Measurements from ENCODE around the gene DHRS2.

DHRS2 gene

DNA sequence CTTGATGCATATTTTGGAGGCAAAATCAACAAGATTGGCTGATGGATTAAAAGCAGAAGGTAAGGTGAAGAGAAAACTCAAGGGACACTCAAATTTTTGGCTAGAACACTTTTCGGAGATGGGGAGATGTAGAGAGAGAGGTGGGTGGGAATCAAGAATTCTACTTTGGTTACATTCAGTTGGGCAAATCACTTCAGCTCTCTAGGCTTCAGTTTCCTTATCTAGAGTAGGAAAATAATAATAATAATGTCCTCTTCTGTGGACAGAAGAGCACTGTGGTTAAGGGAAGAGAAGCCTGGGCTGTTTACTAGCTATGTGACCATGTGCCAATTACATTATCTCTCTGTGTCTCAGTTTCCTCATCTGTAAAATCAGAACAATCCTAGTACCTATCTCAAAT is 23.4 kb upstream of the DHRS2 start:
- Histone ChIP-seq H3K27ac (ENCODE audit: low read length) (no peak overlapping the region), H3K4me1 (ENCODE audit: control insufficient read depth, insufficient read depth, low read length) (no peaks in the 10 kb centered on the region), H3K9ac (ENCODE audit: low read length in 2 of 2) (no peak overlapping the region), H3K27me3 (ENCODE audit: control insufficient read depth in 1 of 2, insufficient read depth in 2 of 2, low read length in 2 of 2) (peaks cover 0 to 11% of the 10 kb centered on the region in 2 donors), H3K36me3 (ENCODE audit: control insufficient read depth in 2 of 2, insufficient read depth in 2 of 2, low read length in 2 of 2) (no peaks in the 10 kb centered on the region), H3K4me3 (ENCODE audit: low read length in 2 of 2) (no peak overlapping the region), H3K9me3 (ENCODE audit: control insufficient read depth in 2 of 2, low read length in 2 of 2) (no peaks in the 10 kb centered on the region)

DNA sequence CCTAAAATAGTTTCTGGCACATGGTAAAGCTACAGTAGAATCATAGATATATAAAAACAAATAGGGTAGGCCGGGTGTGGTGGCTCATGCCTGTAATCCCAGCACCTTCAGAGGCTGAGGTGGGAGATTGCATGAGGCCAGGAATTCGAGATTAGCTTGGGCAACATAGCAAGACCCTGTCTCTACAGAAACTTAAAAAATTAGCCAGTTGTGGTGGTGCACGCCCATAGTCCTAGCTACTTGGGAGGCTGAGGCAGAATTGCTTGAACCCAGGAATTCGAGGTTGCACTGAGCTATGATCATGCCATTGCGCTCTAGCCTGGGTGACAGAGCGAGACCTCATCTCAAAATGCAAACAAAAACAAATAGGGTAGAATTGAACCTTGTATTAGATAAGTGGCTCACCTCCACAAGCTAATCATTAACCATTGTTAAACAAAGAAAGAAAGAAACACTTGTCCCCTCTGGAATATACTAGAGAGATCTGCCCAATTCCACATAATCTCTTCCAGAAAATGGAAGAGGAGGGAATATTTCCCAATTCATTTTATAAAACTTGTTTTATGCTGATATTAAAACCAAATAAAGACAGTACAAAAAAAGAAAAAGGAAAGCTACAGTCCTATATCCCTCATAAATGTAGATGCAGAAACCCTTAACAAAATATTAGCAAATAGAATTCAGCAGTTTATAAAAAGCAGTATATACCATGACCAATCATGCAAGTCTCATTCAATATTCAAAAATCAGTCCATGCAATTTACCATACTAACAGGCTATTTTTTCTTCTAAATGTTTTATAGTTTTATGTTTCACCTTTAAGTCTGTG is 22.7 kb upstream of the DHRS2 start:
- no peak overlapping the region for H3K27ac ChIP-seq (ENCODE audit: low read length)
- H3K36me3 ChIP-seq (ENCODE audit: control insufficient read depth in 2 of 2, insufficient read depth in 2 of 2, low read length in 2 of 2), result no peaks in the 10 kb centered on the region
- H3K4me3 ChIP-seq (ENCODE audit: low read length in 2 of 2), result no peak overlapping the region
- no peaks in the 10 kb centered on the region for H3K4me1 ChIP-seq (ENCODE audit: control insufficient read depth, insufficient read depth, low read length)
- no peak overlapping the region for H3K9ac ChIP-seq (ENCODE audit: low read length in 2 of 2)
- peaks cover 0 to 11% of the 10 kb centered on the region in 2 donors for H3K27me3 ChIP-seq (ENCODE audit: control insufficient read depth in 1 of 2, insufficient read depth in 2 of 2, low read length in 2 of 2)
- no peaks in the 10 kb centered on the region for H3K9me3 ChIP-seq (ENCODE audit: control insufficient read depth in 2 of 2, low read length in 2 of 2)

DNA sequence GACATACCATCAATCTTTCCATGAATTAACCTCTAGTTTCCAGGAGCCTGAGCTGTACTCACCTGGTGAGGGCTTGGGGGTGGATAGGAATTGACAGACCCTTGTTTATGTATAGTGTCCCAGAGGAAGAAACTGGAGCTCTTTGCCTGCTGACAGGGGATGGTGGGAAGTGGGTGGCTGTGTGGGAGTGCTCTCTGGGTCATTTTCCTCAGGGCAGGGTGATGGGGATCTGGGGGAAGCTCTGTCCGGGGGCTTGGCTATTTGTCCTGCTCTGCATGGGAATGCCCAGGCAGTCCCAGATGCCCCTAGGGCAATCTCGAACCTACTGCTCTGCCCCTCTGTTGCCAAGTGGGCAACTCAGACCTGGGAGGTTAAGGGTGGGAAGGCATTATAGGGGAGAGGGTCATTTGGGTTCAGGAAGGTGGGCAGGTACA is 21.8 kb upstream of the DHRS2 start:
- H3K27me3 ChIP-seq (ENCODE audit: control insufficient read depth in 1 of 2, insufficient read depth in 2 of 2, low read length in 2 of 2), result peaks cover 0 to 11% of the 10 kb centered on the region in 2 donors
- H3K9ac ChIP-seq (ENCODE audit: low read length in 2 of 2), result no peak overlapping the region
- no peak overlapping the region for H3K27ac ChIP-seq (ENCODE audit: low read length)
- H3K9me3 ChIP-seq (ENCODE audit: control insufficient read depth in 2 of 2, low read length in 2 of 2), result no peaks in the 10 kb centered on the region
- H3K4me1 ChIP-seq (ENCODE audit: control insufficient read depth, insufficient read depth, low read length), result no peaks in the 10 kb centered on the region
- no peaks in the 10 kb centered on the region for H3K36me3 ChIP-seq (ENCODE audit: control insufficient read depth in 2 of 2, insufficient read depth in 2 of 2, low read length in 2 of 2)
- no peak overlapping the region for H3K4me3 ChIP-seq (ENCODE audit: low read length in 2 of 2)

DNA sequence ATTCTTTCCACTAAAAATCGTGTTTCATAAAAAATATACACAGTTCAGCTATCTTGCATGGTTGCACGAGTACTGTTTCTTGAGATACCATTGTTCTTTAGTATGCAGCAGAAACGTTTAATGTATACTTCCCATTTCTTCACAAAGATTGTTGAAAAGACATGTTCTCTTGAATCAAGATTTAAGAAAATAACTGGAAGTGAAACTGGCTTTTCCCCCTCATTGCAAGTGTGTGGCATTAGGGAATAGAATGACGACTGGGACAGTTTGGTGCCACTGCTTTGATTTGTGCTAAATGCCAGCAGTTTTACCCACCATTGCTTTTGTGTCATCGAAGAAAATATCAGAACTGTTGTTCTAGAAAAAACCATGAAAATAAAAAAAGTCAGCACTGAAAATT is 20.3 kb upstream of the DHRS2 start:
- Histone ChIP-seq H3K4me3 (ENCODE audit: low read length in 2 of 2) (no peak overlapping the region), H3K27me3 (ENCODE audit: control insufficient read depth in 1 of 2, insufficient read depth in 2 of 2, low read length in 2 of 2) (peaks cover 0 to 11% of the 10 kb centered on the region in 2 donors)

DNA sequence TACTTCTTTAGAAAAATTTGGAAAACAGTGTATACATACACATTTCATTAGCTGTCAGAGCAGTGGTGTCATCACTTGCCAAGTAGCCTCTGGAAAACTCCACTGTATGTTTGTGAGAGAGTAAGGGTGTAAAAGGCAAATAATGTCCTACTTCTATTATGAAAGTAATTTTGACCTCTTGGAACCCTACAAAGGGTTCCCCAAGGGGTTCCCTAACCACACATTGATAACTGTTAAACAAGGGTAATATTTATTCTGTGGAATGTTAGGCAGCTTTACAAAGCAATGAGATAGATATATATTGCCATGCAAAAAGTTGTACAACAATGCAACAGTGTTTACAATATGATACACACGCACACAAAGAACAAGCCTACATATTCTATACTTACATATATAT is 18.6 kb upstream of the DHRS2 start:
- no peaks in the 10 kb centered on the region for H3K36me3 ChIP-seq (ENCODE audit: control insufficient read depth in 2 of 2, insufficient read depth in 2 of 2, low read length in 2 of 2)
- no peaks in the 10 kb centered on the region for H3K4me1 ChIP-seq (ENCODE audit: control insufficient read depth, insufficient read depth, low read length)
- H3K27me3 ChIP-seq (ENCODE audit: control insufficient read depth in 1 of 2, insufficient read depth in 2 of 2, low read length in 2 of 2), result peaks cover 0 to 8% of the 10 kb centered on the region in 2 donors
- H3K9ac ChIP-seq (ENCODE audit: low read length in 2 of 2), result no peak overlapping the region
- no peak overlapping the region for H3K4me3 ChIP-seq (ENCODE audit: low read length in 2 of 2)
- no peaks in the 10 kb centered on the region for H3K9me3 ChIP-seq (ENCODE audit: control insufficient read depth in 2 of 2, low read length in 2 of 2)
- H3K27ac ChIP-seq (ENCODE audit: low read length), result no peak overlapping the region

More for the DNA sequence above, 20.3 kb upstream of the DHRS2 start:
- H3K27ac ChIP-seq (ENCODE audit: low read length), result no peak overlapping the region
- H3K9ac ChIP-seq (ENCODE audit: low read length in 2 of 2), result no peak overlapping the region
- H3K36me3 ChIP-seq (ENCODE audit: control insufficient read depth in 2 of 2, insufficient read depth in 2 of 2, low read length in 2 of 2), result no peaks in the 10 kb centered on the region
- H3K4me1 ChIP-seq (ENCODE audit: control insufficient read depth, insufficient read depth, low read length), result no peaks in the 10 kb centered on the region
- H3K9me3 ChIP-seq (ENCODE audit: control insufficient read depth in 2 of 2, low read length in 2 of 2), result no peaks in the 10 kb centered on the region

DNA sequence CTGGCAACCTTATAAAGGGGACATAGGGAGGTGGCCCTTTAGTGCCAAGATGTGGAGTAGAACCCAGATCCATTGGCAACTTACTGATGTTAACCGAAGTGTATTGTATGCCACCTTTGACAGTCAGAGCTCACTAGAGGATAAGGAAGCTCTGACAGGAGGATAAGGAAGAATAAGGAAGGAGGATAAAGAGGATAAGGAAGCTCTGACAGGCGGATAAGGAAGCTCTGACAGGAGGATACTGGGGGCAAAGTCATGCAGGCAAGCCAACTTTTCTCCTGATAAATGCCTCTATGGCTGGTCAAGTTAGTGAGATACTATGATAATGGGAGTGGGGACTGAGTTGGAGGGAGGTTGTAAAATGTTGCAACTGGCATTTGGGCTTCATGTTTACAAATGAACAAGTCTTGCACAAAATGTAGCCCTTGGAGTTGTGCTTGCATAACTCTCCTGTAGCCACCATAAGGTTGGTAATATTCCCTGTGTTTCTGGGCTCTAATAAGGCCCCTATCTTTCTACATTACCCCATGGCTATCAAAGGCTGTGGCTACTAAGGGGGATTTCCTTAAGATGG is 17.7 kb upstream of the DHRS2 start:
- Histone ChIP-seq H3K36me3 (ENCODE audit: control insufficient read depth in 2 of 2, insufficient read depth in 2 of 2, low read length in 2 of 2) (no peaks in the 10 kb centered on the region), H3K9ac (ENCODE audit: low read length in 2 of 2) (no peak overlapping the region), H3K27ac (ENCODE audit: low read length) (no peak overlapping the region), H3K4me3 (ENCODE audit: low read length in 2 of 2) (no peak overlapping the region), H3K27me3 (ENCODE audit: control insufficient read depth in 1 of 2, insufficient read depth in 2 of 2, low read length in 2 of 2) (peaks cover 0 to 8% of the 10 kb centered on the region in 2 donors), H3K4me1 (ENCODE audit: control insufficient read depth, insufficient read depth, low read length) (no peaks in the 10 kb centered on the region), H3K9me3 (ENCODE audit: control insufficient read depth in 2 of 2, low read length in 2 of 2) (no peaks in the 10 kb centered on the region)

DNA sequence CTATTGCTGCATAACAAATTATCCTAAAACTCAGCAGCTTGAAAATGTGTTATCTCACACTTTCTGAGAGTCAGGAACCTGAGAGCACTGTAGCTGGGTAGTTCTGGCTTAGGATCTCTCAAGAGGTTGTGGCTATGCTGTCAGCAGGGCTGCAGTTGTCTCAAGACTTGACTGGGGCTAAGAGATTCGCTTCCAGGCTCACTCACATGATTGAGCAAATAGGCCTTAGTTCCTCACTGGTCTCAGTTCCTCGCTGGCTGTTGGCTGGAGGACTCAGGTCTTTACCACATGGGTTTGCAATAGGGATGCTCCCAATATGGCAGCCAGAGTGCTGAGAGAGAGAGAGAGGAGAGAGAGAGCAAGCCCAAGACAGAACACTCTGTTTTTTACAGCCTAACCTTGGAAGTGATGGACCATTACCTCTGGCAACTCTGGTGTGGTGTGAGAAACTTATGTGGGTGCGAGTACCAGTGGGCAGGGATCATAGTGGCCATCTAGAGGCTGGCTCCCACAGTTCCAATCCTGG is 15.9 kb upstream of the DHRS2 start:
- no peak overlapping the region for H3K9ac ChIP-seq (ENCODE audit: low read length in 2 of 2)
- H3K27me3 ChIP-seq (ENCODE audit: control insufficient read depth in 1 of 2, insufficient read depth in 2 of 2, low read length in 2 of 2), result peaks cover 0 to 5% of the 10 kb centered on the region in 2 donors
- H3K27ac ChIP-seq (ENCODE audit: low read length), result no peak overlapping the region
- H3K4me1 ChIP-seq (ENCODE audit: control insufficient read depth, insufficient read depth, low read length), result no peaks in the 10 kb centered on the region
- no peaks in the 10 kb centered on the region for H3K36me3 ChIP-seq (ENCODE audit: control insufficient read depth in 2 of 2, insufficient read depth in 2 of 2, low read length in 2 of 2)
- H3K9me3 ChIP-seq (ENCODE audit: control insufficient read depth in 2 of 2, low read length in 2 of 2), result no peaks in the 10 kb centered on the region
- no peak overlapping the region for H3K4me3 ChIP-seq (ENCODE audit: low read length in 2 of 2)

DNA sequence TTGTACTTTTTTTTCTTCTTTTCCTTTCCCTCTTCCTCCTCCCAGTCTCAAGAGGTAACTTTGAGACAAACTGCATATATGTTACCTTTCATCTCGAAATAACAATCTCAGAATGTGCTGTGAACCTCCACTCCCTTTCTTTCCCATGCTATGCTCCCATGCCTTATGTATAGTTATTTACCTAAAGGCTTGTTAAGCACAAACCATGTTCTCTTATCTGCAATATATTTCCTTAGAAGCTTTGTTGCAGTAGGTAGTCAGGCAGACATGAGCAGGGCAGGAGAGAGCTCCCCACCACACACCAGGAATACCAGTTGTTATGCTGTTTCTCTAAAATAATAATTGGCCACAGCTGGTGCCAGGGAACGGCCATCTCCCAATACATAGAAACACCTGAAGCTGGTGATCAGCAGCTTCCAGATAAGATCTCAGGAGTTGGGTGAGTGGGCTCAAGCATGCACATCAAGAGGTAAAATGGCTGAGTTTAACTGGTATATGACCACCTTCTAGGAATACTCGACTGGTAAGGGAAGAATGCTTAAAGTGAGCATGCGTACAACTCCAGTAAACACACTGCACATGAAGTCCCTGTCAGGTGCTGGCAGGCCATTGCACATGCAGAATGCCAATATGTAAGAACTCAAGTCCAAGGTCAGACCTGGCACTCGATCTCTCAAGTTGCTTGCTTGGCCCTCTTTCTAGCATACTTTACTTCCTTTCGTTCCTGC is 14.8 kb upstream of the DHRS2 start:
- Histone ChIP-seq H3K9ac (ENCODE audit: low read length in 2 of 2) (no peak overlapping the region), H3K27me3 (ENCODE audit: control insufficient read depth in 1 of 2, insufficient read depth in 2 of 2, low read length in 2 of 2) (peaks cover 0 to 5% of the 10 kb centered on the region in 2 donors), H3K4me3 (ENCODE audit: low read length in 2 of 2) (no peak overlapping the region), H3K9me3 (ENCODE audit: control insufficient read depth in 2 of 2, low read length in 2 of 2) (no peaks in the 10 kb centered on the region), H3K27ac (ENCODE audit: low read length) (no peak overlapping the region), H3K36me3 (ENCODE audit: control insufficient read depth in 2 of 2, insufficient read depth in 2 of 2, low read length in 2 of 2) (no peaks in the 10 kb centered on the region), H3K4me1 (ENCODE audit: control insufficient read depth, insufficient read depth, low read length) (no peaks in the 10 kb centered on the region)

DNA sequence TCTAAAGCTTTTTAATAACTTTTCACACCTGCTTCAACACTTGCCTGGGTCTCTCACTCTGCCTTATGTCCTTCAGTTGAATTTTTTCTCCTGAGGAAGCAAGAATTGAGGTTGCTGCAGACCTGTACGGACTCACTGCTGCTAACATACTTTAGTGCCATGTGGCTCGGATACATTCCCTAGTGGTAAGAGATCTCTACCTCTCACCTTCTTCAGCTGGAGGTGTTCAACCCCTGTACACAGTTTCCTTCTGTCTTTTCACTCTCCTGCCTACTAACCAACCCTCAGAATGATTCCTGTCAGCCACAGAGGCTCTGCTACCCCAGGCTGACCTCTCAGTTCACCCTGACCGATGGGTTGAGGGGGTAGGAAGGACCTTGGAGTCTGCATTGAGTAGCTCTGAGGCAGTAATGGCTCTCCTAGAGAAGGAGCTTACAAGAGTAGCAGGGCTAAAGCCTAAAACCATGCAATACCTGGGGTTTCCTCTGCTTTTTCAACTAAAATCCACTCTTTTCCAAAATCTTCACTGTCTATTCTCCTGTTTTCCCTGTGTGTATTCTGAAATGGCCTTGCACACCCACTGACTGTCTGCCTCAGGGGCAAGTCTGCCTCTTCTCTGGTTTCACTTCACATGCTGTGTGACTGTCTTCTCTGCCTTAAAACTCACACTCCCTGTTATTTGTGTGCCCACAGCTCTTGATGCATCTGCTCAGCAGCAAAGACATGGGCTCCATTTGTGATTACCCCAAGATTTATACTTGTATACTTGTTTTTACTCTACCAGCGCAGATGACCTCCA is 14.0 kb upstream of the DHRS2 start:
- H3K9me3 ChIP-seq (ENCODE audit: control insufficient read depth in 2 of 2, low read length in 2 of 2), result no peaks in the 10 kb centered on the region
- H3K9ac ChIP-seq (ENCODE audit: low read length in 2 of 2), result no peak overlapping the region
- H3K27me3 ChIP-seq (ENCODE audit: control insufficient read depth in 1 of 2, insufficient read depth in 2 of 2, low read length in 2 of 2), result peaks cover 0 to 5% of the 10 kb centered on the region in 2 donors
- H3K4me3 ChIP-seq (ENCODE audit: low read length in 2 of 2), result no peak overlapping the region
- H3K36me3 ChIP-seq (ENCODE audit: control insufficient read depth in 2 of 2, insufficient read depth in 2 of 2, low read length in 2 of 2), result no peaks in the 10 kb centered on the region
- H3K4me1 ChIP-seq (ENCODE audit: control insufficient read depth, insufficient read depth, low read length), result no peaks in the 10 kb centered on the region
- H3K27ac ChIP-seq (ENCODE audit: low read length), result no peak overlapping the region

DNA sequence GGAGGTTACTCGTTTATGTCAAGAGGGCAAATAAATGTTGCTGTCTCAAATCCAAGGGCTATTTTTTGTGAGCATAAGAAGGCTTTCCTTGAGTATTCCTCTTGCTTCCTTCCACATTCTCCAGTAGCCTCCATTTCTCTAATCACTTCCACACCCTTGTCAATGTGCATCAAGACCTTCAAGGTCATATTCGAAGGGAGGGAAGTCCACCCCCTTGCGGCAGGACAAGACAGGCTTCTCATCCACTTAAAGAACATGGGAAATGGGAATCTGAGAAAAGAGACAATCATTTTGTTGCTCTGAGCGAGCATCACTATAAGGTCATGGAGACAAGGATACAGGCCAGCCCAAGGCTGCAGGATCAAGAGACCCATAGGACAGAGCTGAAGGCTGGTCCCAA is 13.2 kb upstream of the DHRS2 start:
- Histone ChIP-seq H3K36me3 (ENCODE audit: control insufficient read depth in 2 of 2, insufficient read depth in 2 of 2, low read length in 2 of 2) (no peaks in the 10 kb centered on the region), H3K9me3 (ENCODE audit: control insufficient read depth in 2 of 2, low read length in 2 of 2) (no peaks in the 10 kb centered on the region), H3K4me1 (ENCODE audit: control insufficient read depth, insufficient read depth, low read length) (no peaks in the 10 kb centered on the region), H3K4me3 (ENCODE audit: low read length in 2 of 2) (no peak overlapping the region), H3K27ac (ENCODE audit: low read length) (no peak overlapping the region), H3K9ac (ENCODE audit: low read length in 2 of 2) (no peak overlapping the region), H3K27me3 (ENCODE audit: control insufficient read depth in 1 of 2, insufficient read depth in 2 of 2, low read length in 2 of 2) (peaks cover 0 to 5% of the 10 kb centered on the region in 2 donors)
